ENCODE results near the gene TTC9C. TPM values are rescaled to one million over a fixed set of nuclear protein-coding genes. Genes with fewer than 3 reads are reported as not detected.

TTC9C gene
- total RNA-seq, 1 experiment from 2014 or later = 37.4 TPM

- H3K9me3 ChIP-seq (ENCODE audit: low read length) = no peaks in the 10 kb centered on the region
- H3F3A ChIP-seq (ENCODE audit: low read length, unreplicated experiment) = peaks cover 6% of the 10 kb centered on the region
- BruUV-seq (replicated peaks) = no TSS peak
- peak within 1 kb of the TSS; percentile 76 for H2AFZ ChIP-seq (ENCODE audit: low read length)
- H3K27ac ChIP-seq (ENCODE audit: low read length) = 0 out of 2 replicates have a peak within 1 kb of the TSS, but pooled peaks have one; percentile 2
- peaks cover 17% of the 10 kb centered on the region for H3K4me1 ChIP-seq (ENCODE audit: insufficient read depth, low read length)
- ChIA-PET POLR2A (ENCODE audit: unreplicated experiment) (interaction anchor here (0.6 kb wide), 1 partner anchor 46 kb away, joined by 4 read pairs; the partner anchor contains the start of gene ZBTB3), CTCF (no interaction called here)
- H3K79me2 ChIP-seq (ENCODE audit: low read length) = 0 out of 2 replicates have a peak, but pooled peaks cover 5% of the 10 kb centered on the region
- no peaks in the 10 kb centered on the region for H3K9me2 ChIP-seq (replicated peaks; ENCODE audit: low read length)
- H3K4me3 ChIP-seq (ENCODE audit: low read length) = peak within 1 kb of the TSS; percentile 87
- intact Hi-C loops (cut with micrococcal nuclease) = loop anchor here (2.0 kb wide), 1 partner anchor 21 kb away; the partner anchor contains the start of gene TTC9C
- H3K9ac ChIP-seq (ENCODE audit: low read length) = no peak within 1 kb of the TSS
- H4K20me1 ChIP-seq (ENCODE audit: low read length) = no peaks in the 10 kb centered on the region
- TF ChIP-seq EZH2 (IDR thresholded peaks at IDR 0.05; ENCODE audit: low read length, unreplicated experiment) = no peak
- TF ChIP-seq CTCF (conservative IDR thresholded peaks at IDR 0.05; ENCODE audit: low read depth, low read length) = no peak
- no peak for TF ChIP-seq EZH2phosphoT487 (IDR thresholded peaks at IDR 0.05; ENCODE audit: borderline replicate concordance, low read length)
- no peaks in the 10 kb centered on the region for H3K27me3 ChIP-seq (ENCODE audit: low read length)
- no peak for DNase-seq
- H3K36me3 ChIP-seq (ENCODE audit: low read depth, low read length) = peaks cover 26% of the 10 kb centered on the region
- ATAC-seq = no peak
- peak within 1 kb of the TSS; percentile 89 for H3K4me2 ChIP-seq (ENCODE audit: low read length)
Measured at GRCh38 chr11:62707277-62707861, 20.9 kb upstream of the TTC9C start, which contains the start of the genes BSCL2 and GNG3. TSS of gene BSCL2 (minus strand) at chr11:62707424. CDS start at chr11:62707195, 229 bp downstream. TSS of gene GNG3 (plus strand) at chr11:62707676. CDS start at chr11:62708296, 620 bp downstream.

DNA sequence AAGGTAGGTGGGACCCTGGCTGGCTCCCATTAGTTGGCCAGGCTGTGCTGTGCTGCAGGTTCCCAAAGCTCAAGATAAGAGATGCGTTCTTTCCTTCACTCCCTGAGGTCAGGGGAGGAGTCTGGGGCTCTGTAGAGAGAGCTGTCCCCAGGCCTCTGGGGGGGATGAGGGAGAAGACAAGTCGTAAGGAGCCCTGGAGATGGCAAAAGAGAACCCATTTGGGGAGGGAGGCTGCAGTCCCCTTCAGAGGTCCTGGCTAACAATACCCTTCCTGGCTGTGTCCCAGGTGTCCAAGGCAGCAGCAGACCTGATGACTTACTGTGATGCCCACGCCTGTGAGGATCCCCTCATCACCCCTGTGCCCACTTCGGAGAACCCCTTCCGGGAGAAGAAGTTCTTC lies 19.9 kb upstream of the TTC9C start:
- no peak overlapping the region for H3K27ac ChIP-seq (ENCODE audit: low read length)
- peaks cover 36% of the 10 kb centered on the region for H3K36me3 ChIP-seq (ENCODE audit: low read depth, low read length)

More for the DNA sequence above, 19.9 kb upstream of the TTC9C start:
- TF ChIP-seq CTCF (conservative IDR thresholded peaks at IDR 0.05; ENCODE audit: low read depth, low read length) (no peak), EZH2 (IDR thresholded peaks at IDR 0.05; ENCODE audit: low read length, unreplicated experiment) (no peak), EZH2phosphoT487 (IDR thresholded peaks at IDR 0.05; ENCODE audit: borderline replicate concordance, low read length) (no peak)
- peaks cover 17% of the 10 kb centered on the region for H3K4me1 ChIP-seq (ENCODE audit: insufficient read depth, low read length)
- intact Hi-C loops (cut with micrococcal nuclease) = no loop called here
- H3K4me3 ChIP-seq (ENCODE audit: low read length) = no peak overlapping the region
- H4K20me1 ChIP-seq (ENCODE audit: low read length) = no peaks in the 10 kb centered on the region
- ChIA-PET POLR2A (ENCODE audit: unreplicated experiment) (no interaction called here), CTCF (no interaction called here)
- no TSS peak for BruUV-seq (replicated peaks)
- H3K79me2 ChIP-seq (ENCODE audit: low read length) = 0 out of 2 replicates have a peak, but pooled peaks cover 5% of the 10 kb centered on the region
- H3K27me3 ChIP-seq (ENCODE audit: low read length) = no peaks in the 10 kb centered on the region
- no peaks in the 10 kb centered on the region for H3K9me3 ChIP-seq (ENCODE audit: low read length)
- H3F3A ChIP-seq (ENCODE audit: low read length, unreplicated experiment) = peaks cover 6% of the 10 kb centered on the region
- H2AFZ ChIP-seq (ENCODE audit: low read length) = no peak overlapping the region
- H3K9me2 ChIP-seq (replicated peaks; ENCODE audit: low read length) = no peaks in the 10 kb centered on the region
- DNase-seq (no peak), ATAC-seq (no peak)
- no peak overlapping the region for H3K9ac ChIP-seq (ENCODE audit: low read length)
- H3K4me2 ChIP-seq (ENCODE audit: low read length) = no peak overlapping the region

Measured in PC-3 (cell line).